ENCODE data around the gene SLC7A7. TPM values are rescaled to one million over a fixed set of nuclear protein-coding genes. Genes with fewer than 3 reads are reported as not detected.

SLC7A7 gene
- polyA plus RNA-seq, 3 donors = 262 to 425 (median 371) TPM

DNA sequence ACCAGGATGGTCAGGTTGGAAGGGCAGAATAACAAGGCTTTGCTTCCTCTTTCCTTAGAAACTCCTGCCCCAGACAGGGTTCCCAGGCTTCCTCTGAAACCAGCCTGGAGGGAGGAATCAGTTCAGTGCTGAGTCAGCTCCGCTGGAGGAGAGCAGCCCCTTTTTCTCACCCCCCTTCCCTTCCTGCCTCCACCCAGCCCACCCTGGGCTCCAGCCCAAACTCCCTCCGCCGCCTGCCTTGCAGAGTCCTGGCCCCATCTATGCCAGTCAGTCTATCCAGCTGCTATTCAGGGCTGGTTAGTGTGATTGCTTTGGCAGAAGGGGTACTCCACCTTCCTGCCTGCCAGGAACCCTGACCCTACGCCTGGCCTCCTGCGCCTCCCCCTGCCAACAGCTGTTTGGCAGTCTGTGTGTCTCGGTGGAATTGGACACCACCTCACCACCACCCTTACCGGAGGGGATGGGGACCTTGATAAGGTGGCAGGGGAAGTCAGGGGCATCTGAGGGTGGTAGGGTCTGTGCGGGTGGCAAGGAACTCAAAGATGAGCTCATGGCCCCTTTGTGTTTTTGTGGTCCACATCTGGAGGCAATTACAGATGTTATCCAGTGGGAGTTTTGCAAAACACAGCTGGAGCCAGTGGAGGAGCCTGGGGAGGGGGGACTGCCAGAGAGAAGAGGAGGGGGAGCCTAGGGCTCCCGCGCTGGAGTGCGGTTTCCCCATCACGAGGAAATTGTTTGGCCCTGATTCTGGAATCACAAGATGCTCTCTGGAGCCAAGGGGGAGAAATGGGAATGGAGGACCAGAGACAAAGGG, 33.3 kb upstream of the SLC7A7 start:
- Mint-ChIP-seq H3K27me3 (ENCODE audit: low read depth in 3 of 3) (peaks cover 4 to 30% (median 13%) of the 10 kb centered on the region in 3 donors), H3K4me3 (peak overlapping the region; percentile 45 to 80), H3K36me3 (peaks cover 3 to 4% of the 10 kb centered on the region in 2 donors), H3K4me1 (peaks cover 28% of the 10 kb centered on the region), H3K9me3 (peaks cover 0 to 2% (median 0%) of the 10 kb centered on the region in 7 donors), H3K27ac (peak overlapping the region in 5 of 7 donors; percentile 32 to 76 (median 64))
- Histone ChIP-seq H3K4me2 (replicated peaks; ENCODE audit: extremely low read depth, low read length, poor library complexity, severe bottlenecking) (peak overlapping the region; percentile 58), H3K4me1 (ENCODE audit: control insufficient read depth in 1 of 2, insufficient read depth in 2 of 2, low read length in 2 of 2) (peaks cover 19 to 30% of the 10 kb centered on the region in 2 donors), H4K20me1 (ENCODE audit: insufficient read depth, low read length) (no peaks in the 10 kb centered on the region), H3K79me2 (ENCODE audit: insufficient read depth, low read length) (no peaks in the 10 kb centered on the region), H3K4me3 (replicated peaks in 1 of 3; ENCODE audit: low read depth in 2 of 3, low read length in 3 of 3) (peak overlapping the region in 1 of 3 experiments; percentile 54), H3K9ac (ENCODE audit: insufficient read depth, low read length, poor library complexity, severe bottlenecking) (no peak overlapping the region), H2AFZ (ENCODE audit: insufficient read depth, low read depth, low read length, poor library complexity, severe bottlenecking) (peak overlapping the region; percentile 37), H3K27ac (ENCODE audit: low read depth in 1 of 2, low read length in 2 of 2) (no peak overlapping the region), H3K36me3 (replicated peaks in 1 of 2; ENCODE audit: control insufficient read depth in 1 of 2, insufficient read depth in 2 of 2, low read length in 2 of 2) (no peaks in the 10 kb centered on the region), H3K9me3 (replicated peaks in 1 of 2; ENCODE audit: control insufficient read depth in 1 of 2, insufficient read depth in 1 of 2, low read length in 2 of 2) (no peaks in the 10 kb centered on the region), H3K27me3 (ENCODE audit: control insufficient read depth in 2 of 2, insufficient read depth in 2 of 2, low read length in 2 of 2) (peaks cover 0 to 5% of the 10 kb centered on the region in 2 donors)
- DNase-seq = peak in 2 of 3 donors; percentile 24 to 73
- 6% methylated on average over 6 of the region's 12 CpGs for WGBS (ENCODE audit: insufficient coverage)
- TF ChIP-seq, protein P1, sequence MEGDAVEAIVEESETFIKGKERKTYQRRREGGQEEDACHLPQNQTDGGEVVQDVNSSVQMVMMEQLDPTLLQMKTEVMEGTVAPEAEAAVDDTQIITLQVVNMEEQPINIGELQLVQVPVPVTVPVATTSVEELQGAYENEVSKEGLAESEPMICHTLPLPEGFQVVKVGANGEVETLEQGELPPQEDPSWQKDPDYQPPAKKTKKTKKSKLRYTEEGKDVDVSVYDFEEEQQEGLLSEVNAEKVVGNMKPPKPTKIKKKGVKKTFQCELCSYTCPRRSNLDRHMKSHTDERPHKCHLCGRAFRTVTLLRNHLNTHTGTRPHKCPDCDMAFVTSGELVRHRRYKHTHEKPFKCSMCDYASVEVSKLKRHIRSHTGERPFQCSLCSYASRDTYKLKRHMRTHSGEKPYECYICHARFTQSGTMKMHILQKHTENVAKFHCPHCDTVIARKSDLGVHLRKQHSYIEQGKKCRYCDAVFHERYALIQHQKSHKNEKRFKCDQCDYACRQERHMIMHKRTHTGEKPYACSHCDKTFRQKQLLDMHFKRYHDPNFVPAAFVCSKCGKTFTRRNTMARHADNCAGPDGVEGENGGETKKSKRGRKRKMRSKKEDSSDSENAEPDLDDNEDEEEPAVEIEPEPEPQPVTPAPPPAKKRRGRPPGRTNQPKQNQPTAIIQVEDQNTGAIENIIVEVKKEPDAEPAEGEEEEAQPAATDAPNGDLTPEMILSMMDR (IDR thresholded peaks at IDR 0.05) = no peak
- intact Hi-C loops (cut with micrococcal nuclease) = no loop called here

DNA sequence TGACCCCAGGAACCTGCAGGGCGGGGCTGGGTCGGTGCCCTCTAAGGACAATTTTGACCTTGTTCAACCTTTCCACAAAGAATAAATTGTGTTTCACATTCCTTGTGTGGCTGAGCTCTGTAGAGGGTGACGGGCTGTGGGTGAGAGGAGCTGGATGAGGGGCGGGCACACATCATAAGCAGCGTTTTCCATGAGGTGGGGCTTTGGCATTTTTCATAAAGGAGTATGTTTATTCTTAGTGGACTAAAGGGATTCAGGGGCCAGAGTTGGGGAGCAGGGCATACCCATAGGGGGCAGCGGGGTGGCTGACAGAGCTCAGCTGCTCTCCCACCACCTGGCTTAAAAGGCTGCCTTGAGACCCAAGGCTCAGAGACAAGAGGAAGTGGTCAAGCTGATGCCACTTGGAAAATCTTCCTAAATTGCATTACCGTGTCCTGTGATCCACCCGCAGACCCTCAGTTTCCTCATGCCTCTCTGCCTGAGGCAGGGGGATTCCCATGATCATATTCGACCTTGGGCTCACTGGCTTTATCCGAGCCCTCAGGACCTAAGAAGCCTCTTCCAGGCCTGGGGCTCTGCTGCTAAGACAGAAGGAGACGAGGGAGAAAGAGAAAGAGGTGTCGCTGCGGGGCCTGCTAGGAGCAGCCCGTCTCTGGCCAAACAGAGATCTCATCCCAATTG, 32.6 kb upstream of the SLC7A7 start:
- Histone ChIP-seq H3K36me3 (replicated peaks in 1 of 2; ENCODE audit: control insufficient read depth in 1 of 2, insufficient read depth in 2 of 2, low read length in 2 of 2) (no peaks in the 10 kb centered on the region), H2AFZ (ENCODE audit: insufficient read depth, low read depth, low read length, poor library complexity, severe bottlenecking) (peak overlapping the region; percentile 37), H3K9ac (ENCODE audit: insufficient read depth, low read length, poor library complexity, severe bottlenecking) (no peak overlapping the region), H3K27ac (ENCODE audit: low read depth in 1 of 2, low read length in 2 of 2) (no peak overlapping the region), H3K79me2 (ENCODE audit: insufficient read depth, low read length) (no peaks in the 10 kb centered on the region), H4K20me1 (ENCODE audit: insufficient read depth, low read length) (no peaks in the 10 kb centered on the region), H3K27me3 (ENCODE audit: control insufficient read depth in 2 of 2, insufficient read depth in 2 of 2, low read length in 2 of 2) (peaks cover 0 to 5% of the 10 kb centered on the region in 2 donors), H3K9me3 (replicated peaks in 1 of 2; ENCODE audit: control insufficient read depth in 1 of 2, insufficient read depth in 1 of 2, low read length in 2 of 2) (no peaks in the 10 kb centered on the region), H3K4me1 (ENCODE audit: control insufficient read depth in 1 of 2, insufficient read depth in 2 of 2, low read length in 2 of 2) (peaks cover 15 to 23% of the 10 kb centered on the region in 2 donors), H3K4me2 (replicated peaks; ENCODE audit: extremely low read depth, low read length, poor library complexity, severe bottlenecking) (peak overlapping the region; percentile 58), H3K4me3 (replicated peaks in 1 of 3; ENCODE audit: low read depth in 2 of 3, low read length in 3 of 3) (peak overlapping the region in 1 of 3 experiments; percentile 54)
- Mint-ChIP-seq H3K36me3 (peaks cover 6 to 7% of the 10 kb centered on the region in 2 donors), H3K9me3 (peaks cover 0 to 2% (median 0%) of the 10 kb centered on the region in 7 donors), H3K4me3 (peak overlapping the region; percentile 45 to 80), H3K27ac (peak overlapping the region in 5 of 7 donors; percentile 46 to 76 (median 68)), H3K4me1 (peaks cover 20% of the 10 kb centered on the region), H3K27me3 (ENCODE audit: low read depth in 3 of 3) (peaks cover 4 to 32% (median 13%) of the 10 kb centered on the region in 3 donors)
- DNase-seq = peak; percentile 50 to 93 (median 59)
- TF ChIP-seq, protein P1 (IDR thresholded peaks at IDR 0.05) = no peak
- WGBS (ENCODE audit: insufficient coverage) = 21% methylated on average over 5 of the region's 14 CpGs
- intact Hi-C loops (cut with micrococcal nuclease) = no loop called here

All from CD14-positive monocyte (primary cell).